Measurements from ENCODE around the gene ZC3H12A.

ZC3H12A gene

GRCh38 chr1:37480581-37481288 lies 6.4 kb downstream of the ZC3H12A start:
- H3K56ac ChIP-seq (ENCODE audit: low read length), result no peak overlapping the region
- H3K36me3 ChIP-seq (ENCODE audit: control insufficient read depth, insufficient read depth, low read length), result peaks cover 13% of the 10 kb centered on the region
- H4K8ac ChIP-seq (ENCODE audit: low read depth, low read length), result no peak overlapping the region
- no peak overlapping the region for H3K18ac ChIP-seq (ENCODE audit: low read length)
- H2AK5ac ChIP-seq (ENCODE audit: low read length), result no peak overlapping the region
- no peak overlapping the region for H3K23ac ChIP-seq (ENCODE audit: low read length)
- H4K5ac ChIP-seq (ENCODE audit: low read length), result no peak overlapping the region
- no peaks in the 10 kb centered on the region for H3K27me3 ChIP-seq (ENCODE audit: insufficient read depth, low read length, poor library complexity)
- WGBS (ENCODE audit: extremely low coverage, insufficient coverage, low lambda C conversion rate), result no CpG with 5 or more reads among the region's 10 CpGs
- H3K27ac ChIP-seq (ENCODE audit: low read depth, low read length), result no peak overlapping the region
- H3K4ac ChIP-seq (ENCODE audit: low read depth, low read length), result no peak overlapping the region
- no peak for DNase-seq
- H2BK15ac ChIP-seq (replicated peaks; ENCODE audit: low read depth), result no peak overlapping the region
- H3K9ac ChIP-seq (ENCODE audit: low read length), result no peak overlapping the region
- peaks cover 10% of the 10 kb centered on the region for H3K4me1 ChIP-seq (ENCODE audit: control insufficient read depth, low read depth, low read length)
- H3K4me3 ChIP-seq (ENCODE audit: low read length), result no peak overlapping the region
- H3K79me2 ChIP-seq (ENCODE audit: control insufficient read depth, insufficient read depth, low read length), result peaks cover 25% of the 10 kb centered on the region
- H2BK120ac ChIP-seq (ENCODE audit: low read depth, low read length), result no peak overlapping the region
- H3K4me2 ChIP-seq (ENCODE audit: low read length), result no peak overlapping the region
- H2BK5ac ChIP-seq (ENCODE audit: low read length), result no peak overlapping the region
- peaks cover 17% of the 10 kb centered on the region for H3K79me1 ChIP-seq (ENCODE audit: low read length)

- Histone ChIP-seq H3K4ac (ENCODE audit: low read depth, low read length) (no peak overlapping the region), H3K56ac (ENCODE audit: low read length) (no peak overlapping the region), H3K4me1 (ENCODE audit: control insufficient read depth, low read depth, low read length) (peaks cover 6% of the 10 kb centered on the region), H3K27me3 (ENCODE audit: insufficient read depth, low read length, poor library complexity) (no peaks in the 10 kb centered on the region), H2BK5ac (ENCODE audit: low read length) (no peak overlapping the region), H3K4me3 (ENCODE audit: low read length) (no peak overlapping the region), H3K79me2 (ENCODE audit: control insufficient read depth, insufficient read depth, low read length) (peaks cover 19% of the 10 kb centered on the region), H3K27ac (ENCODE audit: low read depth, low read length) (no peak overlapping the region), H4K8ac (ENCODE audit: low read depth, low read length) (no peak overlapping the region), H3K18ac (ENCODE audit: low read length) (no peak overlapping the region), H3K4me2 (ENCODE audit: low read length) (no peak overlapping the region), H3K79me1 (ENCODE audit: low read length) (peaks cover 11% of the 10 kb centered on the region), H3K9ac (ENCODE audit: low read length) (no peak overlapping the region), H2BK120ac (ENCODE audit: low read depth, low read length) (no peak overlapping the region), H4K5ac (ENCODE audit: low read length) (no peak overlapping the region), H3K36me3 (ENCODE audit: control insufficient read depth, insufficient read depth, low read length) (peaks cover 13% of the 10 kb centered on the region), H2AK5ac (ENCODE audit: low read length) (no peak overlapping the region), H3K23ac (ENCODE audit: low read length) (no peak overlapping the region), H2BK15ac (replicated peaks; ENCODE audit: low read depth) (no peak overlapping the region)
- no CpG with 5 or more reads among the region's 26 CpGs for WGBS (ENCODE audit: extremely low coverage, insufficient coverage, low lambda C conversion rate)
- DNase-seq, result no peak
Measured at GRCh38 chr1:37481289-37482003, 7.1 kb downstream of the ZC3H12A start.

- Histone ChIP-seq H2BK15ac (replicated peaks; ENCODE audit: low read depth) (no peak overlapping the region), H4K8ac (ENCODE audit: low read depth, low read length) (no peak overlapping the region), H3K23ac (ENCODE audit: low read length) (no peak overlapping the region), H3K27me3 (ENCODE audit: insufficient read depth, low read length, poor library complexity) (no peaks in the 10 kb centered on the region), H3K4ac (ENCODE audit: low read depth, low read length) (no peak overlapping the region), H3K4me1 (ENCODE audit: control insufficient read depth, low read depth, low read length) (peaks cover under 1% of the 10 kb centered on the region), H2BK120ac (ENCODE audit: low read depth, low read length) (no peak overlapping the region), H4K5ac (ENCODE audit: low read length) (no peak overlapping the region), H3K27ac (ENCODE audit: low read depth, low read length) (no peak overlapping the region), H3K36me3 (ENCODE audit: control insufficient read depth, insufficient read depth, low read length) (peaks cover 13% of the 10 kb centered on the region), H2BK5ac (ENCODE audit: low read length) (no peak overlapping the region), H3K56ac (ENCODE audit: low read length) (no peak overlapping the region), H3K79me2 (ENCODE audit: control insufficient read depth, insufficient read depth, low read length) (peaks cover 14% of the 10 kb centered on the region), H3K4me2 (ENCODE audit: low read length) (no peak overlapping the region), H3K9ac (ENCODE audit: low read length) (no peak overlapping the region), H3K4me3 (ENCODE audit: low read length) (no peak overlapping the region), H3K79me1 (ENCODE audit: low read length) (peaks cover 11% of the 10 kb centered on the region), H2AK5ac (ENCODE audit: low read length) (no peak overlapping the region), H3K18ac (ENCODE audit: low read length) (no peak overlapping the region)
- DNase-seq, result no peak
- WGBS (ENCODE audit: extremely low coverage, insufficient coverage, low lambda C conversion rate), result no CpG with 5 or more reads among the region's 18 CpGs
Measured at GRCh38 chr1:37482004-37482785, 7.8 kb downstream of the ZC3H12A start.

- Histone ChIP-seq H3K79me1 (ENCODE audit: low read length) (peaks cover 9% of the 10 kb centered on the region), H3K4me3 (ENCODE audit: low read length) (no peak overlapping the region), H2BK15ac (replicated peaks; ENCODE audit: low read depth) (no peak overlapping the region), H3K56ac (ENCODE audit: low read length) (no peak overlapping the region), H3K4me2 (ENCODE audit: low read length) (no peak overlapping the region), H3K9ac (ENCODE audit: low read length) (no peak overlapping the region), H2AK5ac (ENCODE audit: low read length) (no peak overlapping the region), H3K36me3 (ENCODE audit: control insufficient read depth, insufficient read depth, low read length) (peaks cover 13% of the 10 kb centered on the region), H3K23ac (ENCODE audit: low read length) (no peak overlapping the region), H4K5ac (ENCODE audit: low read length) (no peak overlapping the region), H3K4me1 (ENCODE audit: control insufficient read depth, low read depth, low read length) (no peaks in the 10 kb centered on the region), H4K8ac (ENCODE audit: low read depth, low read length) (no peak overlapping the region), H3K27ac (ENCODE audit: low read depth, low read length) (no peak overlapping the region), H3K79me2 (ENCODE audit: control insufficient read depth, insufficient read depth, low read length) (peaks cover 9% of the 10 kb centered on the region), H3K4ac (ENCODE audit: low read depth, low read length) (no peak overlapping the region), H2BK5ac (ENCODE audit: low read length) (no peak overlapping the region), H2BK120ac (ENCODE audit: low read depth, low read length) (no peak overlapping the region), H3K18ac (ENCODE audit: low read length) (no peak overlapping the region), H3K27me3 (ENCODE audit: insufficient read depth, low read length, poor library complexity) (no peaks in the 10 kb centered on the region)
- no peak for DNase-seq
- WGBS (ENCODE audit: extremely low coverage, insufficient coverage, low lambda C conversion rate), result no CpG with 5 or more reads among the region's 29 CpGs
Measured at GRCh38 chr1:37482796-37483744, 8.7 kb downstream of the ZC3H12A start.

GRCh38 chr1:37483785-37484184 lies 9.4 kb downstream of the ZC3H12A start:
- peaks cover 2% of the 10 kb centered on the region for H3K79me2 ChIP-seq (ENCODE audit: control insufficient read depth, insufficient read depth, low read length)
- no peak overlapping the region for H2BK5ac ChIP-seq (ENCODE audit: low read length)
- H3K4me1 ChIP-seq (ENCODE audit: control insufficient read depth, low read depth, low read length), result no peaks in the 10 kb centered on the region
- H3K23ac ChIP-seq (ENCODE audit: low read length), result no peak overlapping the region
- H3K56ac ChIP-seq (ENCODE audit: low read length), result no peak overlapping the region
- no peak overlapping the region for H3K27ac ChIP-seq (ENCODE audit: low read depth, low read length)
- H3K36me3 ChIP-seq (ENCODE audit: control insufficient read depth, insufficient read depth, low read length), result peaks cover 13% of the 10 kb centered on the region
- no peaks in the 10 kb centered on the region for H3K27me3 ChIP-seq (ENCODE audit: insufficient read depth, low read length, poor library complexity)
- H3K4me2 ChIP-seq (ENCODE audit: low read length), result no peak overlapping the region
- H3K4me3 ChIP-seq (ENCODE audit: low read length), result no peak overlapping the region
- H2BK15ac ChIP-seq (replicated peaks; ENCODE audit: low read depth), result no peak overlapping the region
- H3K18ac ChIP-seq (ENCODE audit: low read length), result no peak overlapping the region
- no peak overlapping the region for H4K8ac ChIP-seq (ENCODE audit: low read depth, low read length)
- peaks cover 3% of the 10 kb centered on the region for H3K79me1 ChIP-seq (ENCODE audit: low read length)
- no peak overlapping the region for H3K4ac ChIP-seq (ENCODE audit: low read depth, low read length)
- no CpG with 5 or more reads among the region's 15 CpGs for WGBS (ENCODE audit: extremely low coverage, insufficient coverage, low lambda C conversion rate)
- H4K5ac ChIP-seq (ENCODE audit: low read length), result no peak overlapping the region
- H2AK5ac ChIP-seq (ENCODE audit: low read length), result no peak overlapping the region
- no peak overlapping the region for H2BK120ac ChIP-seq (ENCODE audit: low read depth, low read length)
- H3K9ac ChIP-seq (ENCODE audit: low read length), result no peak overlapping the region
- DNase-seq, result no peak
